HepG2 (cell line): Measurements from ENCODE around the gene NBEAL1. TPM values are rescaled to one million over a fixed set of nuclear protein-coding genes. Genes with fewer than 3 reads are reported as not detected.

Experiments used
- ATAC-seq: fragments of 200-7000 bp; cut with Tn5 transposase; 3 replicates; pipeline ENCODE4 v1.9.1; 2020; ENCODE audit warnings: mild to moderate bottlenecking, moderate library complexity
- BruUV-seq: library from RNA; stranded (reverse); fragments of 400-500 nt; replicated peaks from 2 replicates; lab custom pipeline; 2021; lab: Mats Ljungman, UMichigan
- CTCF ChIA-PET: fragments of 300-600 bp; formaldehyde crosslinking; extraction: SDS; loops from one replicate; lab custom pipeline; 2021; ENCODE audit warnings: low total read pairs, inconsistent platforms, low intra/inter-chr PET ratio; lab: Yijun Ruan, JAX
- POLR2A ChIA-PET: fragments of 350-600 bp; sonication (Branson Sonifier 250); formaldehyde crosslinking; loops from one replicate; lab custom pipeline; 2020; ENCODE audit warnings: antibody characterized with exemption, inconsistent platforms; lab: Yijun Ruan, JAX
- DNase-seq: peaks from one replicate; pipeline ENCODE4 v3.0.0-alpha.2; 2015; ENCODE audit warnings: low spot score
- FAIRE-seq: peaks from 3 replicates; lab custom pipeline; 2011; peaks lifted over from hg19 to GRCh38; lab: Jason Lieb, UNC
- H2AFZ ChIP-seq: one replicate; pipeline ENCODE4 v1.6.1; 2011; ENCODE audit warnings: low read length, inconsistent platforms
- H3K27ac ChIP-seq: fragments of 300-600 bp; 3 replicates; pipeline ENCODE4 v1.8.0; 2011; ENCODE audit warnings: mixed run types, mild to moderate bottlenecking, mixed read lengths, low read length, inconsistent platforms; ENCODE audit not compliant: insufficient read depth; ENCODE audit errors: extremely low read length
- H3K27me3 ChIP-seq, 2 experiments: fragments of 200-600 bp in 1 of 2; 2 replicates in 1 of 2; 3 replicates in 1 of 2; pipeline versions ENCODE4 v1.6.0 to v1.8.0; 2011; ENCODE audit warnings: low read length in 2 of 2, mild to moderate bottlenecking in 2 of 2, moderate library complexity in 2 of 2, inconsistent platforms in 1 of 2; ENCODE audit not compliant: insufficient read depth in 2 of 2, control insufficient read depth in 1 of 2
- H3K36me3 ChIP-seq, 2 experiments: fragments of 200-600 bp in 1 of 2; replicated peaks in 1 of 2; 2 replicates in 1 of 2; 3 replicates in 1 of 2; pipeline versions ENCODE4 v1.5.1 to v1.8.0; 2011; ENCODE audit warnings: low read length in 2 of 2, inconsistent platforms in 1 of 2; ENCODE audit not compliant: insufficient read depth in 2 of 2, control insufficient read depth in 1 of 2
- H3K4me1 ChIP-seq: 2 replicates; pipeline ENCODE4 v1.5.1; 2012; ENCODE audit warnings: low read length, inconsistent platforms; ENCODE audit not compliant: insufficient read depth
- H3K4me2 ChIP-seq: 2 replicates; pipeline ENCODE4 v1.6.0; 2011; ENCODE audit warnings: low read depth, low read length, inconsistent platforms
- H3K4me3 ChIP-seq, 3 experiments: fragments of 200-600 bp in 1 of 3; sonication (generic), shearing (Covaris generic) in 1 of 3; replicated peaks in 1 of 3; 2 replicates each; pipeline ENCODE4 v1.5.1; 2011 to 2016; ENCODE audit warnings: low read length in 3 of 3, inconsistent platforms in 2 of 3, low read depth in 2 of 3, mild to moderate bottlenecking in 2 of 3, control low read depth in 1 of 3, mixed read lengths in 1 of 3; ENCODE audit not compliant: insufficient read depth in 1 of 3
- H3K79me2 ChIP-seq: one replicate; pipeline ENCODE4 v1.6.1; 2011; ENCODE audit warnings: low read length, inconsistent platforms; ENCODE audit not compliant: insufficient read depth
- H3K9ac ChIP-seq: 2 replicates; pipeline ENCODE4 v1.6.0; 2011; ENCODE audit warnings: mild to moderate bottlenecking, low read depth, low read length, inconsistent platforms; ENCODE audit not compliant: insufficient read depth
- H3K9me3 ChIP-seq: 2 replicates; pipeline ENCODE4 v1.5.1; 2012; ENCODE audit warnings: mild to moderate bottlenecking, low read length
- H4K20me1 ChIP-seq: 2 replicates; pipeline ENCODE4 v1.6.0; 2011; ENCODE audit warnings: inconsistent platforms, mild to moderate bottlenecking, low read length, moderate library complexity; ENCODE audit not compliant: insufficient read depth
- KMT2B ChIP-seq: IDR thresholded peaks from 2 replicates; pipeline ENCODE4 v1.6.1; 2016; ENCODE audit warnings: missing genetic modification reagents, missing compliant biosample characterization
- SOX6 ChIP-seq, 2 experiments: fragments of 450-650 bp in 1 of 2; sonication (generic) in 1 of 2; formaldehyde crosslinking in 1 of 2; IDR thresholded peaks; 2 replicates each; pipeline versions ENCODE4 v1.4.0 to v1.6.1; 2017 to 2020; ENCODE audit warnings: antibody characterized with exemption in 1 of 2, mild to moderate bottlenecking in 1 of 2, missing genetic modification reagents in 1 of 2
- SRF ChIP-seq: IDR thresholded peaks from 2 replicates; pipeline ENCODE4 v1.6.1; 2011; ENCODE audit warnings: mild to moderate bottlenecking, low read depth, low read length, moderate library complexity
- ZBTB8A ChIP-seq: sonication (generic); formaldehyde crosslinking; IDR thresholded peaks from 2 replicates; pipeline ENCODE4 v1.4.0; 2020; ENCODE audit warnings: mild to moderate bottlenecking, low read depth, missing genetic modification reagents, borderline replicate concordance
- ZNF552 ChIP-seq: sonication (generic); formaldehyde crosslinking; IDR thresholded peaks from 2 replicates; pipeline ENCODE4 v1.9.0; 2022; ENCODE audit warnings: missing genetic modification reagents, mild to moderate bottlenecking, borderline replicate concordance
- ZNF7 ChIP-seq: IDR thresholded peaks from 2 replicates; pipeline ENCODE4 v1.6.1; 2016; ENCODE audit warnings: missing biosample characterization, missing genetic modification reagents
- ZNF709 ChIP-seq: sonication (generic); formaldehyde crosslinking; IDR thresholded peaks from 2 replicates; pipeline ENCODE4 v1.5.0; 2020; ENCODE audit warnings: mild to moderate bottlenecking, missing genetic modification reagents
- WGBS: methylation state at CpG from one replicate; pipeline ENCODE4 v1.1.6; 2017; ENCODE audit warnings: low lambda C conversion rate; 5-methylcytosine and 5-hydroxymethylcytosine counted together
- in situ Hi-C: cut with HindIII; loops from 2 replicates; pipeline ENCODE4 v1.10.0; 2017; ENCODE audit warnings: low pct_unique_long_range_greater_than_20kb; ENCODE audit not compliant: extremely low pct_ligation_motif_present
- intact Hi-C: fragments of 100-400 bp; cut with micrococcal nuclease; formaldehyde crosslinking; loops from one replicate; pipeline ENCODE4 v1.10.0; 2022; ENCODE audit not compliant: unreplicated experiment
- polyA plus RNA-seq, 8 experiments: library from polyadenylated mRNA; depleted of rRNA in 3 of 8; stranded (reverse) in 7 of 8; unstranded in 1 of 8; fragments of >200 nt; fragmentation: Illumina TruSeq in 4 of 8; extraction: Trizol in 4 of 8; gene quantifications; 2 replicates each; pipeline versions ENCODE4 v1.2.1 to v1.2.3, GENCODE V29; 2011 to 2016; ENCODE audit warnings: low read depth in 4 of 8, missing spikeins in 1 of 8, mixed read lengths in 1 of 8; ENCODE audit not compliant: insufficient read depth in 1 of 8
- total RNA-seq, 5 experiments: library from RNA; depleted of rRNA; stranded (reverse); fragments of >200 nt; fragmentation: Illumina TruSeq; extraction: Trizol; gene quantifications; 2 replicates each; pipeline ENCODE4 v1.2.3, GENCODE V29; 2016; ENCODE audit warnings: low read depth in 1 of 5
- TF ChIP-seq, protein P1 (sequence below): sonication (generic); formaldehyde crosslinking; IDR thresholded peaks from 2 replicates; pipeline ENCODE4 v1.4.0; 2020; ENCODE audit warnings: low read depth, mild to moderate bottlenecking, missing genetic modification reagents
- TF ChIP-seq, protein P2 (sequence below): sonication (generic); formaldehyde crosslinking; IDR thresholded peaks from 2 replicates; pipeline ENCODE4 v1.4.0; 2020; ENCODE audit warnings: missing genetic modification reagents
- TF ChIP-seq, protein P3 (sequence below): sonication (generic); formaldehyde crosslinking; IDR thresholded peaks from 2 replicates; pipeline ENCODE4 v1.5.0; 2020; ENCODE audit warnings: mild to moderate bottlenecking, missing genetic modification reagents

Gene NBEAL1
- total and polyA plus RNA-seq, 2 of the 13 experiments (the other 11 are each of a cell fraction or from before 2014, with no cell fraction given) = 6.4 to 15.7 TPM

DNA sequence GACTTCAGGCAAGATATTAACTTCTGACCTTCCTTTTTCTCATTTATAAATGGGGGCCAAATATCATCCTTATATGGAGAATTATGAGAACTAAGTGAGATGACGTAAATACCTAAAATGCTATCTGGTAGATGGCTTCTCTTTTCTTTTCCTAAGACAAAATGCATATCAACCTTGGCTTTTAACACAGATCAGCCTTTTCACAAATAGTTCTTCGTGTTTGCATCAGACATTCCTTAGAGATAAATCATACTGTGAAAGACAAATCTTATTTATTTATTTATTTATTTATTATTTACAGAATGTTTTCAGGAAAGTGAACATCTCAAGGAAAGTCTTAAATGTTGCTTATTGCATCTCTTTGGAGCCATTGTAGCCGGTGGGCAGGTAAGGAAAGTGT lies 62.8 kb downstream of the NBEAL1 start:
- Histone ChIP-seq H3K27ac (no peak overlapping the region), H3K4me2 (no peak overlapping the region), H3K4me1 (peaks cover 15% of the 10 kb centered on the region), H3K9ac (no peak overlapping the region), H3K36me3 (peaks cover 1 to 10% of the 10 kb centered on the region in 2 experiments; a peak in 2 of 5 replicates), H2AFZ (no peak overlapping the region), H3K27me3 (no peaks in the 10 kb centered on the region), H3K9me3 (no peaks in the 10 kb centered on the region), H4K20me1 (no peaks in the 10 kb centered on the region), H3K4me3 (no peak overlapping the region), H3K79me2 (no peaks in the 10 kb centered on the region)
- in situ Hi-C loops = no loop called here
- DNase-seq (no peak), ATAC-seq (no peak), FAIRE-seq (no peak)
- POLR2A ChIA-PET = no interaction called here
- CTCF ChIA-PET = no interaction called here
- no peak for TF ChIP-seq ZNF709 (CRISPR knock-in tag)
- TF ChIP-seq SOX6 (IDR thresholded peaks at IDR 0.05) = no peak
- no peak for TF ChIP-seq SOX6 (CRISPR knock-in tag; IDR thresholded peaks at IDR 0.05)
- no peak for TF ChIP-seq ZBTB8A (CRISPR knock-in tag)
- TF ChIP-seq, protein P1, sequence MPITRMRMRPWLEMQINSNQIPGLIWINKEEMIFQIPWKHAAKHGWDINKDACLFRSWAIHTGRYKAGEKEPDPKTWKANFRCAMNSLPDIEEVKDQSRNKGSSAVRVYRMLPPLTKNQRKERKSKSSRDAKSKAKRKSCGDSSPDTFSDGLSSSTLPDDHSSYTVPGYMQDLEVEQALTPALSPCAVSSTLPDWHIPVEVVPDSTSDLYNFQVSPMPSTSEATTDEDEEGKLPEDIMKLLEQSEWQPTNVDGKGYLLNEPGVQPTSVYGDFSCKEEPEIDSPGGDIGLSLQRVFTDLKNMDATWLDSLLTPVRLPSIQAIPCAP (CRISPR knock-in tag) = no peak
- TF ChIP-seq, protein P2, sequence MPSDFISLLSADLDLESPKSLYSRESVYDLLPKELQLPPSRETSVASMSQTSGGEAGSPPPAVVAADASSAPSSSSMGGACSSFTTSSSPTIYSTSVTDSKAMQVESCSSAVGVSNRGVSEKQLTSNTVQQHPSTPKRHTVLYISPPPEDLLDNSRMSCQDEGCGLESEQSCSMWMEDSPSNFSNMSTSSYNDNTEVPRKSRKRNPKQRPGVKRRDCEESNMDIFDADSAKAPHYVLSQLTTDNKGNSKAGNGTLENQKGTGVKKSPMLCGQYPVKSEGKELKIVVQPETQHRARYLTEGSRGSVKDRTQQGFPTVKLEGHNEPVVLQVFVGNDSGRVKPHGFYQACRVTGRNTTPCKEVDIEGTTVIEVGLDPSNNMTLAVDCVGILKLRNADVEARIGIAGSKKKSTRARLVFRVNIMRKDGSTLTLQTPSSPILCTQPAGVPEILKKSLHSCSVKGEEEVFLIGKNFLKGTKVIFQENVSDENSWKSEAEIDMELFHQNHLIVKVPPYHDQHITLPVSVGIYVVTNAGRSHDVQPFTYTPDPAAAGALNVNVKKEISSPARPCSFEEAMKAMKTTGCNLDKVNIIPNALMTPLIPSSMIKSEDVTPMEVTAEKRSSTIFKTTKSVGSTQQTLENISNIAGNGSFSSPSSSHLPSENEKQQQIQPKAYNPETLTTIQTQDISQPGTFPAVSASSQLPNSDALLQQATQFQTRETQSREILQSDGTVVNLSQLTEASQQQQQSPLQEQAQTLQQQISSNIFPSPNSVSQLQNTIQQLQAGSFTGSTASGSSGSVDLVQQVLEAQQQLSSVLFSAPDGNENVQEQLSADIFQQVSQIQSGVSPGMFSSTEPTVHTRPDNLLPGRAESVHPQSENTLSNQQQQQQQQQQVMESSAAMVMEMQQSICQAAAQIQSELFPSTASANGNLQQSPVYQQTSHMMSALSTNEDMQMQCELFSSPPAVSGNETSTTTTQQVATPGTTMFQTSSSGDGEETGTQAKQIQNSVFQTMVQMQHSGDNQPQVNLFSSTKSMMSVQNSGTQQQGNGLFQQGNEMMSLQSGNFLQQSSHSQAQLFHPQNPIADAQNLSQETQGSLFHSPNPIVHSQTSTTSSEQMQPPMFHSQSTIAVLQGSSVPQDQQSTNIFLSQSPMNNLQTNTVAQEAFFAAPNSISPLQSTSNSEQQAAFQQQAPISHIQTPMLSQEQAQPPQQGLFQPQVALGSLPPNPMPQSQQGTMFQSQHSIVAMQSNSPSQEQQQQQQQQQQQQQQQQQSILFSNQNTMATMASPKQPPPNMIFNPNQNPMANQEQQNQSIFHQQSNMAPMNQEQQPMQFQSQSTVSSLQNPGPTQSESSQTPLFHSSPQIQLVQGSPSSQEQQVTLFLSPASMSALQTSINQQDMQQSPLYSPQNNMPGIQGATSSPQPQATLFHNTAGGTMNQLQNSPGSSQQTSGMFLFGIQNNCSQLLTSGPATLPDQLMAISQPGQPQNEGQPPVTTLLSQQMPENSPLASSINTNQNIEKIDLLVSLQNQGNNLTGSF (CRISPR knock-in tag) = no peak
- no peak for TF ChIP-seq ZNF552 (CRISPR knock-in tag)
- no peak for TF ChIP-seq ZNF7 (CRISPR knock-in tag)
- TF ChIP-seq, protein P3, sequence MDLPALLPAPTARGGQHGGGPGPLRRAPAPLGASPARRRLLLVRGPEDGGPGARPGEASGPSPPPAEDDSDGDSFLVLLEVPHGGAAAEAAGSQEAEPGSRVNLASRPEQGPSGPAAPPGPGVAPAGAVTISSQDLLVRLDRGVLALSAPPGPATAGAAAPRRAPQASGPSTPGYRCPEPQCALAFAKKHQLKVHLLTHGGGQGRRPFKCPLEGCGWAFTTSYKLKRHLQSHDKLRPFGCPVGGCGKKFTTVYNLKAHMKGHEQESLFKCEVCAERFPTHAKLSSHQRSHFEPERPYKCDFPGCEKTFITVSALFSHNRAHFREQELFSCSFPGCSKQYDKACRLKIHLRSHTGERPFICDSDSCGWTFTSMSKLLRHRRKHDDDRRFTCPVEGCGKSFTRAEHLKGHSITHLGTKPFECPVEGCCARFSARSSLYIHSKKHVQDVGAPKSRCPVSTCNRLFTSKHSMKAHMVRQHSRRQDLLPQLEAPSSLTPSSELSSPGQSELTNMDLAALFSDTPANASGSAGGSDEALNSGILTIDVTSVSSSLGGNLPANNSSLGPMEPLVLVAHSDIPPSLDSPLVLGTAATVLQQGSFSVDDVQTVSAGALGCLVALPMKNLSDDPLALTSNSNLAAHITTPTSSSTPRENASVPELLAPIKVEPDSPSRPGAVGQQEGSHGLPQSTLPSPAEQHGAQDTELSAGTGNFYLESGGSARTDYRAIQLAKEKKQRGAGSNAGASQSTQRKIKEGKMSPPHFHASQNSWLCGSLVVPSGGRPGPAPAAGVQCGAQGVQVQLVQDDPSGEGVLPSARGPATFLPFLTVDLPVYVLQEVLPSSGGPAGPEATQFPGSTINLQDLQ (CRISPR knock-in tag) = no peak
- no peak for TF ChIP-seq SRF
- TF ChIP-seq KMT2B (CRISPR knock-in tag) = no peak
- intact Hi-C loops = no loop called here
- 92% methylated on average over 3 of the region's 3 CpGs for WGBS
- BruUV-seq = no TSS peak
